ENCODE data around the gene NKX1-2. TPM values are rescaled to one million over a fixed set of nuclear protein-coding genes. Genes with fewer than 3 reads are reported as not detected.

NKX1-2 gene
- total RNA-seq, 2 donors from 2014 or later = not detected

DNA sequence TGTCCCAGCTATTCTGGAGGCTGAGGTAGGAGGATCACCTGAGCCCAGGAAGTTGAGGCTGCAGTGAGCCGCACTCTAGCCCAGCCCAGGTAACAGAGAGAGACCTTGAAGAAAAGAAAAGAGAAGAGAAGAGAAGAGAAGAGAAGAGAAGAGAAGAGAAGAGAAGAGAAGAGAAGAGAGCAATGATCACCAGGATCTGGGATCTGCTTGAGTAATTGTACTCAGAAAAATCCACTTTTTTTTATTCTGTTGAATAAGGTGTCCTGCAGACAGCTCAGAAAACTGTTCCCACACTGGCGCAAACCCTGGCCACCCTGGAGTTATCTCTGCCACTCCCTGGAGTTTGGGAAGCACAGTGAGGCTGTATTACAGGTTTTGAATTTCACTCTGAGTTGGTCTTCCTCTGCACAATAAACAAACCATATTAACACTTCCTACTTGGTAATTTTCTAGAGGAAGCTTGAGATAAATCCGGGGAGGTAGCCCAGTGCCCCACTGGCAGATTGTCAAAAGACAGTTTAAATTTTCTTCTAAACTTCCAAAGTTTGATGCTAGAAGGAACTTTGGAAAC lies 21.5 kb downstream of the NKX1-2 start:
- H3K36me3 Mint-ChIP-seq = no peaks in the 10 kb centered on the region
- no peak overlapping the region for H3K4me3 Mint-ChIP-seq
- H3K27me3 Mint-ChIP-seq = peaks cover 15 to 25% of the 10 kb centered on the region in 2 donors
- no peak overlapping the region for H3K27ac Mint-ChIP-seq
- ATAC-seq (no peak), DNase-seq (ENCODE audit: low spot score) (no peak)
- H3K4me1 Mint-ChIP-seq (ENCODE audit: low read depth in 2 of 2) = no peaks in the 10 kb centered on the region
- H3K9me3 Mint-ChIP-seq = no peaks in the 10 kb centered on the region

DNA sequence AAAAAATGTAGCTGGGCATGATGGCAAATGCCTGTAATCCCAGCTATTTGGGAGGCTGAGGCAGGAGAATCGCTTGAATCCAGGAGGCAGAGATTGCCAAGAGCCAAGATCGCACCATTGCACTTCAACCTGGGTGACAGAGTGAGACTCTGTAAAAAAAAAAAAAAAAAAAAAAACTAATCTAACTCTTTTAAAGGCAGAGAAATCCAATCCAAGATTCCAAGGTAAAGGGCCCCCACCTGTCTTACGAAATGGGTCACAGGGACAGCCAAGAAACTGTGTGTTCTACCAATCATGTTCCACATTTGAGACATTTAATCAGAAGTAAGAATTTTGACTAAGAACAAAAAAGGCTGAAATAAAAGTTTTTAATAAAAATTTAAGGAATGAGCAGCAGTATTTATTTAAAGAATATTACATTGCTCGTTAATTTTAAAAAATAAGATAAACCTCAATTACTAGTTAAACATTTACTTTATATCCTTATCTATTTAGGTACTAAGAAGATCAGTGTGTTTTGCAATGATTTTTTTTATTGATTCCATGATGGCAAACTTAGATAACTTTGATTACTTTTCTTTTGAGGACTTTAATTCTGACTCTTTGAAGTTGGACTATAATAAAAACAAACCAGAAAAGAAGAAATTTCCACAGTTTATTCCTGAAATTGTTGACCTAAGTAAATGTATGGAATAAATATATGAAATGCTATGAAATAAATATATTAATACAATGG lies 24.4 kb downstream of the NKX1-2 start:
- no peaks in the 10 kb centered on the region for H3K36me3 Mint-ChIP-seq
- H3K9me3 Mint-ChIP-seq = no peaks in the 10 kb centered on the region
- H3K4me3 Mint-ChIP-seq = no peak overlapping the region
- no peak overlapping the region for H3K27ac Mint-ChIP-seq
- no peaks in the 10 kb centered on the region for H3K4me1 Mint-ChIP-seq (ENCODE audit: low read depth in 2 of 2)
- ATAC-seq (no peak), DNase-seq (ENCODE audit: low spot score) (no peak)
- peaks cover 15 to 19% of the 10 kb centered on the region in 2 donors for H3K27me3 Mint-ChIP-seq

DNA sequence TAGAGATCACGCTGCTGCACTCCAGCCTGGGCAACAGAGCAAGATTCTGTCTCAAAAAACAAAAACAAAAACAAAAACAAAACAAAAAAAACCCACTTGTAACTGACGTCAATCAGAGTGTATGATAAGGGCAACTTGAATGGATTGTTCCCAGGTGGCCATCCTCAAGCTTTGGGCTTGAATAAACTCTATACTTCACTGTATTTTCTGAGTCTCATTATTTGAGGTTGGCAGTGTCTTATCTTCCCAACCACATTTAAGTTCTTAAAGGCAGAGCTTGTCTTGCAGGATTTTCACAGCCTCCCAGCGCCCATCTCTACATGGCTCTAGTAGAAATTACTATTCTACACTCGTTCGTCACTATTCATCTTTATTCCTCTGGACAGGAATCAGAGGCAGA lies 26.0 kb downstream of the NKX1-2 start:
- no peaks in the 10 kb centered on the region for H3K36me3 Mint-ChIP-seq
- no peak overlapping the region for H3K27ac Mint-ChIP-seq
- H3K4me3 Mint-ChIP-seq = no peak overlapping the region
- no peaks in the 10 kb centered on the region for H3K9me3 Mint-ChIP-seq
- no peak for DNase-seq (ENCODE audit: low spot score)
- H3K27me3 Mint-ChIP-seq = peaks cover 15 to 16% of the 10 kb centered on the region in 2 donors
- ATAC-seq = no peak
- peaks cover 3 to 5% of the 10 kb centered on the region in 2 donors for H3K4me1 Mint-ChIP-seq (ENCODE audit: low read depth in 2 of 2)

DNA sequence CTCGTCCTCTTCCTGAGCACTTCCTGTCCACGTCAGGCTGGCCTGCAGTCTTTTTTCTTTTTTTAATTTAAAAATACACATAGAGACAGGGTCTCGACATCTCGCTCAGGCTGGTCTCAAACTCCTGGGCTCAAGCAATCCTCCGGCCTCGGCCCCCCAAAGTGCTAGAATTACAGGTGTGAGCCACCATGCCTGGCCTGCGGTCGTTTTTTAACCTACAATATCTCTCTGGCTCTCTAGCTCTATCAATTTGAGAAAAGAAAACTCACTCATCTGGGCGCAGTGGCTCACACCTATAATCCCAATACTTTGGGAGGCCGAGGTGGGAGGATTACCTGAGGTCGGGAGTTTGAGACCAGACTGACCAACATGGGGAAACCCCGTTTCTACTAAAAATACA lies 27.1 kb downstream of the NKX1-2 start:
- Mint-ChIP-seq H3K27ac (no peak overlapping the region), H3K4me3 (no peak overlapping the region), H3K9me3 (no peaks in the 10 kb centered on the region), H3K27me3 (peaks cover 7 to 12% of the 10 kb centered on the region in 2 donors), H3K4me1 (ENCODE audit: low read depth in 2 of 2) (peaks cover 3 to 5% of the 10 kb centered on the region in 2 donors), H3K36me3 (no peaks in the 10 kb centered on the region)
- no peak for ATAC-seq
- no peak for DNase-seq (ENCODE audit: low spot score)

DNA sequence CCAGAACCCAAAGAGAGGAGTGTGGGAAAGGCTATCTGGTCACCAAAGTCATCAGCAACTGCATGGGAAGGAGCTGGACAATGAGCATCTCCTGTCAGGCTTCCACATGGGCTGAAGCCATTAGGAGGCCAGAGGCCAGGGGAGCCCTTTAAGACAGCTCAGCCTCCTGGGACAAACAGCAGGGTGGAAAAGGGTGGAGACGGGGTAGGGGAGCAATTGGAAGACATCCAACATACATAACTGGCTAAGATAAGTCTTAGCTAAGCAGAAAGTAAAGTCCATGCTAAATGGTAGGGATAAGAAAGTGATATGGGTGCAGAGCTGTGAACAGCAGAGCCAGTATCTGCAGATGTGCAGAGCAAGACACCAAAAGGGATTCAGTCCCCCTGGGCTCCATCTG lies 29.6 kb downstream of the NKX1-2 start:
- H3K9me3 Mint-ChIP-seq = no peaks in the 10 kb centered on the region
- DNase-seq (ENCODE audit: low spot score) = no peak
- no peaks in the 10 kb centered on the region for H3K36me3 Mint-ChIP-seq
- H3K27me3 Mint-ChIP-seq = peaks cover 6 to 8% of the 10 kb centered on the region in 2 donors
- no peak for ATAC-seq
- no peak overlapping the region for H3K4me3 Mint-ChIP-seq
- peaks cover 3 to 13% of the 10 kb centered on the region in 2 donors for H3K4me1 Mint-ChIP-seq (ENCODE audit: low read depth in 2 of 2)
- no peak overlapping the region for H3K27ac Mint-ChIP-seq

DNA sequence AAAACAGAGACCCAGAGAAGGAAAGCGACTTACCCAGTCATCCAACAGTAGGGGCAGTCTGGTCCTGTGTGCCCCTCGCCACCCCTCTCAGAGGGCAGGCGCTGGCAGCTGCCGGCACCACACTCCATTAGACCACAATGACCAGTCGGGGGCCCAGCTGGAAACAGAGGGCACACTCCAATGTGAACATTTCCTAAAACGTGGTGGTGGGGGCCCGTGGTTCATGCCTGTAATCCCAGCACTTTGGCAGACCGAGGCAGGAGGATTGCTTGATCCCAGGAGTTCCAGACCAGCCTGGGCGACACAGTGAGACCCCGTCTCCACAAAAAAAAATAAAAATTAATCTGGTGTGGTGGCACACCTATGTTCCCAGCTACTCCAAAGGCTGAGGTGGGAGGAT lies 30.2 kb downstream of the NKX1-2 start:
- H3K27me3 Mint-ChIP-seq = peaks cover 6 to 8% of the 10 kb centered on the region in 2 donors
- ATAC-seq (no peak), DNase-seq (ENCODE audit: low spot score) (no peak)
- H3K4me3 Mint-ChIP-seq = peak overlapping the region; percentile 80
- H3K27ac Mint-ChIP-seq = peak overlapping the region; percentile 23 to 33
- H3K4me1 Mint-ChIP-seq (ENCODE audit: low read depth in 2 of 2) = peaks cover 3 to 13% of the 10 kb centered on the region in 2 donors
- no peaks in the 10 kb centered on the region for H3K9me3 Mint-ChIP-seq
- no peaks in the 10 kb centered on the region for H3K36me3 Mint-ChIP-seq

DNA sequence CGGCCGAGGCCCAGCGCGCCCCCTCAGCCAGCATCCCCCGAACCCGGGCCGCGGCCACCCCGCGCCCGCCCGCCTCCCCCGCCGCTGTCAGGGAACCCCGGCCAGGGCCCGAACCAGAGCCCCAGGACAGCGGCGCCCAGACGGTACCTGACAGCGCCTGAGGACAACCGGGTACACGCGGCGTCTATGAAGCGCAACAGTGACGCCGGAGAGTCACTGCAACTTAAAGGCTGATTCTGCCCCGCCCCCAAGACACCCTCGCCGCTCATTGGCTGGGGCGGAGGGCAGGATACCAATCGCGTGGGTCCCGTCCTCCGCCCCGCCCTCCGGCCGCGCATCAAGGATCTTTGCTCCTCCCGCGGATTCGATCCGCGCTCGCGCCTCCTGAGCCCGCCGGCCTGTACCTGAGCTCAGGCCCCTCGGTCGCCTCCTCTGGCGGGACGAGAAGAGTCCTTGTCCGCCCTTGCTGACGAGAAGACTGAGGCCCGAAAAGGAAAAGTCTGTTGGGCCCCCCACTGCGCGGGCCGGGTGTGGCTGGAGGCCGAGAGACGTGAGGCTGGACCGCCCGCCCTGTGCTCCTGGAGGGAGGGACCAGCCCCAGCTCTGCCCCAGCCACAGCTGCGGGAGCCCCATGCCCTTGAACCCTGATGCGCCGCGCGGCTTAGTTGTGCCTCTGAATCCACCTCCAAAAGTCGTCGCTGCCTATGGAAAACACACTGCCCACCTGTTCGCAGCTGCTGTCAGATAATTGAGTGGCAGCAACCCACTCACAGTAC lies 30.9 kb downstream of the NKX1-2 start, which contains the start of gene OAT:
OAT (minus strand) TSS at position 198 of the 776 bp plus-strand sequence. CDS start 6,752 bp downstream, outside the sequence.
- peaks cover 3 to 13% of the 10 kb centered on the region in 2 donors for H3K4me1 Mint-ChIP-seq (ENCODE audit: low read depth in 2 of 2)
- no peaks in the 10 kb centered on the region for H3K9me3 Mint-ChIP-seq
- peaks cover under 1 to 3% of the 10 kb centered on the region in 2 donors for H3K27me3 Mint-ChIP-seq
- H3K27ac Mint-ChIP-seq = peak within 1 kb of the TSS; percentile 23 to 33
- no peaks in the 10 kb centered on the region for H3K36me3 Mint-ChIP-seq
- ATAC-seq = peak; percentile 96 to 98
- DNase-seq (ENCODE audit: low spot score) = peak; percentile 97
- peak within 1 kb of the TSS; percentile 80 for H3K4me3 Mint-ChIP-seq

DNA sequence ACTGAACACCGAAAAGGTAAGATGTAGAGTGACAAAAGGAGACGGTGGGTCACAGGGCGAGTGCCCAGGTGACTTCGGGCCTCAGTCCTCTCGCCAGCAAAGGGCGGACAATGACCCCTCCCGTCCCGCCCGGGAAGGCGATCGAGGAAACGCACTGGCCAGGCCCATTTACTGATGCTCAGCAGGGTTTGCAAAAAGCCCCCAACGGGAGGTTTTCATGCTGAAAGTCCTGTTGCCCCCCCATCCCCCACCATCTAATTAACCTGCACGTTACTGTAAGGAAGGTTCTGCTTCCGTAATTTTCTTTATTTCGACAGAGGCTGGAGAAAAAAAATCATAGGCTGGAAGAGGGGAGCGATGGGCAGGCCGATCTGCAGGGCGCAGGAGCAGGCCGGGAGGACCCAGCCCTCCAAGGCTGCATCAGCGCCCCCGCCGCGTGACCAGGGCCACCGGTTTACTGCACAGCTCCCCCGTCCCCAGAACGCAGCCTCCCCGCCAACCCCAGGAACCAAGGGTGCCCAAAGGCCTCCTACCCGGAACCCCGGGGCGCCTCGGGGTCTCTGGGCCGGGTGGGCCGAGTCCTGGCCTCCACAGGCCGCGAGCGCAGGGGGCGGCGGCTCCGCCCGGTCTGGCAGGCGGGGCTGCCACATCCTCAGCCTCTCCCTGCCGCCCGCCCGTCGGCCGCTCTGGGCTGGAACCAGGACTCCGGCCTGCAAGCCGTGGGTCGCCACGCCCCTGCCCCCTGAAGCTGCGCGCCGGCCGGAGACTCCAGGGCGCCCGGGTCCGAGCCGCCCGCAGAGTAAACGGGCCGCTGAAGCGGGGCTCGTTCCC lies 31.7 kb downstream of the NKX1-2 start:
- Mint-ChIP-seq H3K27ac (no peak overlapping the region), H3K4me1 (ENCODE audit: low read depth in 2 of 2) (peaks cover 3 to 13% of the 10 kb centered on the region in 2 donors), H3K4me3 (peak overlapping the region; percentile 80), H3K27me3 (peaks cover 0 to 3% of the 10 kb centered on the region in 2 donors), H3K36me3 (no peaks in the 10 kb centered on the region), H3K9me3 (no peaks in the 10 kb centered on the region)
- ATAC-seq (peak; percentile 75 to 76), DNase-seq (ENCODE audit: low spot score) (peak; percentile 72)

DNA sequence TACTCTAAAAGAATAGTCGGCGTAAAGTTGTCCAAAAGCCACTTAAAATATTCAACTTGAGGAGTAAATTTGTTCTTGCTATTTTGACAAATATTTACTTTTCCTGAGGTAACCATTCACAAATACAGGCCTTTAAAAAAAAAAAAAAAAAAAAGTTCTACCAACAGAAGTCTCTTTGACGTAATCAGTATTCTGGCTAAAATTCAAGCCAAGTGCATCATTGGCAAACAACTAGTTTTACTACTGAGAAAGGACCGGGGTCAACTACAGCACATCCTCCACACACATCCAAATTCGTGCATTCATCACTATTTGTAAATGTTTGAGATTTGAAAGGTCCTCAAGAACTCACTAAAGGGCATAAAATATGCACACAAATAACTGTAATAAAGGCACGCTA lies 33.1 kb downstream of the NKX1-2 start:
- H3K4me1 Mint-ChIP-seq (ENCODE audit: low read depth in 2 of 2) = peaks cover 5 to 13% of the 10 kb centered on the region in 2 donors
- H3K27me3 Mint-ChIP-seq = peaks cover 0 to 3% of the 10 kb centered on the region in 2 donors
- H3K4me3 Mint-ChIP-seq = peak overlapping the region; percentile 22
- H3K9me3 Mint-ChIP-seq = no peaks in the 10 kb centered on the region
- DNase-seq (ENCODE audit: low spot score) = no peak
- no peak overlapping the region for H3K27ac Mint-ChIP-seq
- no peaks in the 10 kb centered on the region for H3K36me3 Mint-ChIP-seq
- ATAC-seq = no peak

DNA sequence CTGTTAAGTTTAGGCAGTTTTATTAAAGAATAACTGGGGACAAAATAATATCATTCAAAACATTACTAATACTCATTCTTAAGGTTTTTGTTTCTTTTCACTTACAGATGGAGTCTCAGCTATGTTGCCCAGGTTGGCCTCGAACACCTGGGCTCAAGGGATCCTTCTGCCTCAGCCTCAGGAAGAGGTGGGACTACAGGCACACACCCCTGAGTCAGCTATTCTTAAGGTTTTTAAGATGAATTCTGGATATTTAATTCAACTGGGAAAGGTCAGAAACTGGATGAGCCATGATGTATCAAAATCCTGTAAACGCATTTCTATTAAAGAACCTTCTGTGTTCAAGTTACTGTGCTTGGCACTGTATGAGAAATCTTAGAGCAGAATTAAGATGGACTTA lies 34.6 kb downstream of the NKX1-2 start:
- no peak overlapping the region for H3K27ac Mint-ChIP-seq
- no peaks in the 10 kb centered on the region for H3K36me3 Mint-ChIP-seq
- no peak for DNase-seq (ENCODE audit: low spot score)
- ATAC-seq = no peak
- no peak overlapping the region for H3K4me3 Mint-ChIP-seq
- H3K4me1 Mint-ChIP-seq (ENCODE audit: low read depth in 2 of 2) = peaks cover 5 to 13% of the 10 kb centered on the region in 2 donors
- peaks cover 0 to 3% of the 10 kb centered on the region in 2 donors for H3K27me3 Mint-ChIP-seq
- H3K9me3 Mint-ChIP-seq = no peaks in the 10 kb centered on the region

DNA sequence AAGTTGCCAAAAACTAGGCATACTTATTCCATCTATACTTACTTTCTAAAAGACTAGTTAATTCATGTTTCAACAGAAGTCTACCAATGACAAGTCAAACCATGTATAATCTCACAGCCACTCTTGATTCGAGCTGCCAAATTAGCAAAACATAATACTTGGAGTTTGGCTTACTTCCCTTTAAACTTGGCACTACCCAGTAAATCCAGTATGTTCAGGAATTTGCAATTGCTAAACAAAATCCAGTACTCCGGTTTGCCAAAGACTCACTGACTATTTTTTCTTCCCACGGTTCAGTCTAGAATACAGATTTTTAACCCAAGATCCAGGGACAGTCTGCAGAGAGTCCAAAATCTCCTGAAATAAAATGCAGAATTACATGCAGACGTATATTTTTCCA lies 35.8 kb downstream of the NKX1-2 start:
- Mint-ChIP-seq H3K27ac (no peak overlapping the region), H3K4me3 (no peak overlapping the region), H3K36me3 (no peaks in the 10 kb centered on the region), H3K27me3 (no peaks in the 10 kb centered on the region), H3K9me3 (no peaks in the 10 kb centered on the region), H3K4me1 (ENCODE audit: low read depth in 2 of 2) (peaks cover 2 to 8% of the 10 kb centered on the region in 2 donors)
- DNase-seq (ENCODE audit: low spot score) = no peak
- no peak for ATAC-seq

DNA sequence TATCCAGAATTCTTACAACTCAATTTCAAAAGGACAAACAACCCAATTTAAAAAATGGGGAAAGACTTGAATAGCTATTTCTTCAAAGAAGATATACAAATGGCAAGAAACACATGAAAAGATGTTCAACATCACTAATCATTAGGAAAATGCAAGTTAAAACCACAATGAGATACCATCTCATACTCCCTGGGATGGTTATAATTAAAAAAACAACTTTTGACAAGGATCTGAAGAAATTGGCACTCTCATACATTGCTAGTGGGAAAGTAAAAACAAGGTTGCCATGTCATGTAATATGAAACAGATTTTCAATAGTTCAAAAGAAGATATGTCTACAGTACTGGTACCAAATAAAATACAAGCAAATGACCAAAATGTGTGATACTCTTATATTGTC lies 40.1 kb downstream of the NKX1-2 start:
- no peak for ATAC-seq
- no peaks in the 10 kb centered on the region for H3K27me3 Mint-ChIP-seq
- DNase-seq (ENCODE audit: low spot score) = no peak
- no peak overlapping the region for H3K4me3 Mint-ChIP-seq
- H3K36me3 Mint-ChIP-seq = peaks cover 9% of the 10 kb centered on the region
- no peaks in the 10 kb centered on the region for H3K9me3 Mint-ChIP-seq
- H3K4me1 Mint-ChIP-seq (ENCODE audit: low read depth in 2 of 2) = peaks cover 0 to 2% of the 10 kb centered on the region in 2 donors
- no peak overlapping the region for H3K27ac Mint-ChIP-seq

DNA sequence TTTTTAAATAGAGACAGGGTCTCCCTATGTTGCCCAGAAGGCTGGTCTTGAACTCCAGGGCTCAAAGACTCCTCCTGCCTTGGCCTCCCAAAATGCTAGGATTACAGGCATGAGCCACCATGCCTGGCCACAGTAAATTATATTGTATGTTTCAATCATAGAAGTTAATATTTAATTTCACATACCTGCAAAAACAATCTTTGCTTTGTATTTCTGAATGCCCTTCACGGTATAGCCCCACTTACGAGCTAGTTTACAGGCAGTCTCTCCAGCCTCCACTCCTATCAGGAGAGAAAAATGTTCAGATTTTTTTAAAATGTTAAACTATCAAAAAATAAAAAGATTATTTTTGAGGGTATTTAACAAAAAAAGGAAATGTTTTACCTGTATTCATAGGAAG lies 41.5 kb downstream of the NKX1-2 start:
- ATAC-seq (no peak), DNase-seq (ENCODE audit: low spot score) (no peak)
- Mint-ChIP-seq H3K27me3 (no peaks in the 10 kb centered on the region), H3K4me3 (no peak overlapping the region), H3K36me3 (peaks cover 14% of the 10 kb centered on the region), H3K27ac (no peak overlapping the region), H3K4me1 (ENCODE audit: low read depth in 2 of 2) (peaks cover 7 to 9% of the 10 kb centered on the region in 2 donors), H3K9me3 (no peaks in the 10 kb centered on the region)

All from natural killer cell treated with Interleukin-12 subunit alpha and Interleukin-12 subunit beta and Interleukin-15 and Interleukin-18, amount 100 ng/mL, for 72 hours (primary cell).